Kidney capillary endothelial cell (primary cell): ENCODE measurements around the gene MTHFD1L.
"Not testable (repeated sequence)": the region's sequence is repeated elsewhere in the genome, so short reads cannot be mapped to it uniquely, and the experiment has no call there.

Experiments used
- DNase-seq: peaks from one replicate; pipeline ENCODE4 v3.0.0-alpha.2; 2018; ENCODE audit warnings: low spot score

The MTHFD1L gene

GRCh38 chr6:151125651-151126416 is 260.3 kb downstream of the MTHFD1L start:
- not testable (repeated sequence) for DNase-seq

- not testable (repeated sequence) for DNase-seq
These were observed 260.9 kb downstream of the MTHFD1L start for GRCh38 chr6:151126417-151126724.

DNA sequence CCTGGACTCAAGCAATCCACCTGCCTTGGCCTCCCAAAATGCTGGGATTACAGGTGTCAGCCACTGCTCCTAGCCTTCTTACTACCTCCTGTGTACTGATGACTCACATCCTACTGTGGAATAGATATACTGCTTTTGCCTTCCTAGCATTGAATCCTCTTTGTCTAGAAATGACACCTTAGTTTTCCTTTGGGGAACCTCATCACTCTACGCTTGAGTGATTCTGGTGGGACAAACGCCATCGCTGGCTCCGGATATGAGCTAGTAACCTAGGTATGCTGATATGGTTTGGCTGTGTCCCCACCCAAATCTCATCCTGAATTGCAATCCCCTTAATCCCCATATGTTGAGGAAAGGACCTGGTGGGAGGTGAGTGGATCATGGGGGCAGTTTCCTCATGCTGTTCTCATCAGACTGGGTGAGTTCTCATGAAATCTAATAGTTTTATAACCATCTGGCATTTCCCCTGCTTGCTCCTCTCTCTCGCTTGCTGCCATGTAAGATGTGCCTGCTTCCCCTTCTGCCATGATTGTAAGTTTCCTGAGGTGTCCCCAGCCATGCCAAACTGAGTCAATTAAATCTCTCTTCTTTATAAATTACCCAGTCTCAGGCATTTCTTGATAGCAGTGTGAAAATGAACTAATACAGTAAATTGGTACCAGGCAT is 261.8 kb downstream of the MTHFD1L start:
- DNase-seq = not testable (repeated sequence)

- DNase-seq = no peak
These were observed 263.4 kb downstream of the MTHFD1L start for GRCh38 chr6:151128763-151129370.

GRCh38 chr6:151130329-151130728 is 264.8 kb downstream of the MTHFD1L start:
- no peak for DNase-seq

- DNase-seq = no peak
These were observed 266.0 kb downstream of the MTHFD1L start for GRCh38 chr6:151131324-151132007.

- no peak for DNase-seq
These were observed 270.7 kb downstream of the MTHFD1L start for GRCh38 chr6:151136141-151136755.

DNA sequence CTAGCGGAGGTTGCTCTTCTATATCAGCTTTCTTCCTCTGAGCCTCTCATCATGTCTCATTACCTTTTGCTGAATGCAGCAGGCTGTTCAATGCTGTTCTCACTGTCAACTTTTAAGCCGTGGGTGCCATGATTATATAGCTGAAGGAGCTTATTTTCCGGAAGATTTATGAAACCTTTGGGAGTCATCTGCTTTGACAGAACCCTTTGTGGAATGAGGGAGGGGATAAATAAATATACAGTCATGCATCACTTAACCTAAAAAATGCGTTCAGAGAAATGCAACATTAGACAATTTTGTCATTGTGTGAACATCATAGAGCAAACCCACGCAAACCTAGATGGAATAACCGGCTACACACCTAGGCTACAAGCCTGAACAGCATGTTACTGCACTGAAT is 272.0 kb downstream of the MTHFD1L start:
- no peak for DNase-seq

DNA sequence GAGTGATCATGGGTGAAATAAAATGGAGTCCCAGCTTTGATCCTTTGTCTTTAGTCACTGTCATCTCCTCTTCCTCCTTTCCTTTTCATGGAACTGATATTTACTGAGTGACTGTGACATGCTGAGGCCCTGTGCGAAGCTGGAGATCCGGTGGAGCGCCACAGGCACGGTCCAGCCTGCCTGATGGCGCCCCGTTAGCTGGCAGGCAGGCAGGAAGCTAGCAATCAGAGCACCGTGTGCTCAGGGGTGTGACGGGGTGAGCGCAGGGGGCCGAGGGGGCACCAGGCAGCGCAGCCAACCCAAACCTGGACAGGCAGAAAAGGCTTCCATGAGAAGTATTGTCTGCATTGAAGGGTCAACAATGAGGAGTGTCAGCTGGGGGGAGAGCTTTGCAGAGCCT is 274.0 kb downstream of the MTHFD1L start:
- DNase-seq = no peak

- DNase-seq = no peak
These were observed 275.3 kb downstream of the MTHFD1L start for GRCh38 chr6:151140767-151141166.

- DNase-seq = peak; percentile 90
These were observed 276.2 kb downstream of the MTHFD1L start for GRCh38 chr6:151141685-151142084.

DNA sequence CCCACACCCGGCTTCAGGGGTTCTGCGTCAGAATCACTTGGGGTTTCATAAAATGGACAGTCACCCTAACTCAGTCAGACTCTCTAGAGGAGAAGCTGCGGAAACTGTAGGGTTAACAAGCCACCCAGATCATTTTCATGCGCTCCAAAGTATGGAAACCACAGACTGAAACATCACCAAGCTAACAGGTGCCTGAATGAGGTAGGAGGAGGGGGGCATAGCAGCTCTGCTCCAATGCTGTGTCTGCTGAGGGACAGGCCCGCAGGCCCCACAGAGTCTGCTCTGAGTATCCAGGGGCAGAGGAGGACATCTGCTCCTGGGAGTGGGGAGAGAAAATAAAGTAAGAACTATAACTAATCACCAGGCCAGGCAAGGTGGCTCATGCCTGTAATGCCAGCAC is 277.2 kb downstream of the MTHFD1L start:
- no peak for DNase-seq

- DNase-seq = no peak
These were observed 277.8 kb downstream of the MTHFD1L start for GRCh38 chr6:151143337-151143736.

DNA sequence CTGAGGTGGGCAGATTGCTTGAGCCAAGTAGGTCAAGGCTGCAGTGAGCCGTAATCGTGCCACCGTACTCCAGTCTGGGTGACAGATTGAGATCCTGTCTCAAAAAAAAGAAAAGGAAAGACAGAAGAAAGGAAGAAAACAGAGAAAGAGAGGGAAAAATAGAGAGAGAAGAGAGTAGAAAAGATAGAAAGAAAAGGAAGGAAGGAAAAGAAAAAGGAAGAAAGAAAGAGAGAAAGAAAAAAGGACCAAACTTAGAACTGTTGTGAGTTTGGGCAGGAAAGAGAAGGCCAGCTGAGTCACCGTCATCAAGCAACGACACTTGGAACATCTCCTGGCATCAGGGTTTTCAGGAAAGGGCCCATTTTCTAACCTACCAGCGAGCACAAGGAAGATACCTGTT is 278.3 kb downstream of the MTHFD1L start:
- no peak for DNase-seq

DNA sequence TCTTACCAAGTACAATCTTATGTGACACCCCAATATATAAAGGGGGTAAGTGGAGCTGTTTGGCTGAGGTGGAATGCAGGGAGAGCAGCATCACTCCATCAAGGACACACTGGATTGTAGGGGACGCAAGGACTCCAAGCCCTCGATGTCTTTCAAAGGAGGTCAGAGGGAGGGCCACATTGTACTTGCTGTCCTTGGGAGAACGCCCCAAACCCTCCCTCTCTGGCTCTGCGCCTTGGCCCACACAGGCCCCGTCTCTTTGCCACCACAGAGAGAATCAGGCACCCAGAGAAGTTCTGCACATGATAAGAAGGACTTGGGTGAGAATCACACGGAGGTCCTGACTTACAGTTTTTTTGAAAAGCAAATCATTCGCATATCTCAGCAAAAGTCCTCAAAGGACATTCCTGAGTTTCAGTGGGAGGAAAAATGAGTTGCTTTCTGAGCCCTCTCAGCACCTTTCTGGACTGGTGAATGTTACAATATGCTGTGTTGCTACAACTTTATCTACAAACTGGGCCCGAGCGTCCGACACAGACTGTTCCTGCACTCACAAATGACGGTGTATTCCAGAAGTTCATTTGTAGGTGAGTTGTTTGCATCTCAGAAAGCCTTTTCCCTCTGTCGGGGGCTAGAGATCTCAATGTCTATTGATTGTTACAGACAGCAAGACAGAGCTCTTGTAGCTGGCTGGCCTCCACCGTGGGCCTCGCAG is 281.8 kb downstream of the MTHFD1L start:
- DNase-seq = no peak

- DNase-seq = no peak
These were observed 282.6 kb downstream of the MTHFD1L start for GRCh38 chr6:151148111-151148510.

DNA sequence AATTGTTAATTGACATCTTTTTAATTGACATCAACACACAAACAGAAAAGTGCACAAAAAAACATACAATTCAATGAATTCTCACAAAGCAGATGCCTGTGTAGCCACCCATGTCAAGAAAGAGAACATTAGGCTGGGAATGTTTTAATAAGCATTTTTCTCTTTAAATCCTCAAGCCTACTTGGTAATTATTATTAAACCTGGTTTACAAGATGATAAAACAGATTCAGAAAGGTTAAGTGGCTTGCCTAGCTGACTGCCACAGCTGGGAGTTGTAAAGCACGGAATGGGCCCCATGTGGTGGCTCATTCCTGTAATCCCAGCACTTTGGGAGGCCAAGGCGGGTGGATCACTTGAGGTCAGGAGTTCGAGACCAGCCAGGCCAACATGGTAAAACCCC is 284.3 kb downstream of the MTHFD1L start:
- no peak for DNase-seq
